HG03354 (cell line): ENCODE measurements around the gene SUMO4.
"Not testable (repeated sequence)": the region's sequence is repeated elsewhere in the genome, so short reads cannot be mapped to it uniquely, and the experiment has no call there.

Source experiments
- ATAC-seq: cut with Tn5 transposase; IDR thresholded peaks from one replicate; pipeline ENCODE4 v1.9.1; 2021; ENCODE audit warnings: mild to moderate bottlenecking; ENCODE audit not compliant: unreplicated experiment, poor library complexity, severe bottlenecking

The SUMO4 gene

DNA sequence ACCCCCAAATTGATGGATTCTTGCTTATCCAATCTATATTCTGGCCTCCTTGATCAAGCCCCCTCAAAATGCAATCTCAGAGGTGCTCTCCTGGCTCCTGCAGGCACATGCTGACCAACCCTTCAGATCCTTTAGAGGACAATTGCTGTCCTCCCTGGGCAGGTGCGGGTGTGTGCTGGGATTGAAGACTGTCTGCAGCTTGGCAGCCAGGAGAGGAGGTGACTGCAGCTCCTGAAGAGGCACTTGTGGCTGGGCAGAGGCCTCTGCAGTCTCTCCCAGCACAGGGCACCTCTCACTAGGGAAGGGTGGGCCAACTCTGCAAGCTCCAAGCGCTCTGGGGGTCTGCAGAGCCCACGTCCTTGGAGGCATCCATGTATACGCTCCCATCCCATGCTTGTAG lies 28.5 kb downstream of the SUMO4 start:
- ATAC-seq, result no peak

DNA sequence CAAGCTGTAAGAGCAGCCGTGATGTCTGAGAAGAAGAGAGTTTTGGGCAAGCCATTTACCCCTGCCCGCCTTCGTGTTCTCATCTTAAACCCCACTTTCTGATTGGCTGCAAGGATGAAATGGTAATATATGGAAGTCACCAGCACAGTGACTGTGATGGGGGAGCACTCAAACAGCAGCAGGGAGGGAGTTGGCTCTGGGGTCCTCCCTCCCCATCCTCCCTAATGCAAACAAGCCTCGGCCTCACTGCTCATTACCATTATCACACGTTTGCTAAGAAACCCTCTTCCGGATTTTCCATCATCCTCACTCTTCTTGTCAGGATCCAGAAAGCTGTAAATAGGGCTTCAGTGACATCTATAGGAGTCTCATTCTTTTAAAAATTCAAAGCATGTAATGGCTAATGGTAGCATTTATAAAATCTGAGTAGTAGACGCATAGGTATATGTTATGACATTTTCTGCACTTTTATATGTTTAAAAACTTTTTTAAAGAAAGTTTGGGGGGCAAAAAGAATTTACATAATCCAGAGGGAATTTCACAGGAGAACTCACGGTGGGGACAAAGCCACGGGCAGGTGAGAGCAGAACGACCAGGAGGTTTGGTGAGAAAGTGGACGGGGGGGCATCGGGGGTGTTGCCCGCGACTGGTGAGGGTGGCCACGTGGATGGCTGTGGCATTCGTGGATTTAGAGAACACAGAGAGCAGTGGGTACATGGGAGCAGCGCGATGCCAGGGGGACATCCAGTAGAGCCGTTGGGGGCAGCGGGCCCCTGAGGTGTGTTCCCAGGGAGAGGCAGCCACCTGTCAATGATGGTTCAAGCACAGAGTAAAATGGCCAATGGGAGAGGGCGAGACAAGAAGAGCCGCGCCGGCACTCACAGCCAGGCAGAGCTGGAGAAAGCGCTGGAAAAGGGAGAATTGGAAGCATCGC lies 29.6 kb downstream of the SUMO4 start:
- no peak for ATAC-seq

DNA sequence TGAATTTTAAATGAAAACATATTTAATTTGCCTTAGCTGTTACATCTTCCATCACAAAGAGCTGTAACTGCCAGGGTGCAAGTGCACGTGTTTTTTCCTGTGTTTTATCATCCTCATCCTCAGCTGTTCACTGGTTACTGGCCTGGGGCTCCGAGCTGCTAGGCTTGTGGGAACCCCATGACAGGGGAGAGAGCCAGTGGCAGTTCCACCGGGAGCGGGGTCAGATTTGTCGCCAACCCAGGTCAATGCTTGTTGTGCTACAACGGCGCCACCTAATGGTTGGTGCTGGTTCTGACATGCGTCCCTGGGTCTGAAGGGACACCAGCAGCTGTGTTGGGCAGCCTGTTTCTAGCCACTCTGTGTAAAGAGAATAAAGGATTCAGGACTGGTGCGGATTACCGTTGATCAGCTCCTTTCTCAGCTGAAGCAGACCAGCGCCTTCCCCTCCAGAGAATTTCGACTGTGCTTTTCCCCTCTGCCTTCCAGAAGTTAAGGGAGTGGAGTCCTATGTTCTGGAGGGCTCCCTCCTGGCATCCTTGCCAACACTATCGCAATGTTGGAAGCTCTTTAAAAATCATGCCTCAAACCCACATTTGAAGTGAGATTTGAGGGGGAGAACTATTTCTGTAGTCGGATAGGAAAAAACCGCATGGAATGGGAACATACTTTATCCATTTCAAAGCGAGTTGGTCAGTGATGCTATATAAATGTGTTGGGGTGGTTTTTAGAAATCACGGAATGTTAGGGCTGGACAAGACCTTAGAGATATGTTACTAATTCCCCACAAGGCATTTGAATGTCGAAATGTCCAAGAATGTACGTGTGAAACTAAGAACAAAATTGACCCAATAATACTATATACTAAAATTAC lies 32.1 kb downstream of the SUMO4 start:
- ATAC-seq, result peak; percentile 94

DNA sequence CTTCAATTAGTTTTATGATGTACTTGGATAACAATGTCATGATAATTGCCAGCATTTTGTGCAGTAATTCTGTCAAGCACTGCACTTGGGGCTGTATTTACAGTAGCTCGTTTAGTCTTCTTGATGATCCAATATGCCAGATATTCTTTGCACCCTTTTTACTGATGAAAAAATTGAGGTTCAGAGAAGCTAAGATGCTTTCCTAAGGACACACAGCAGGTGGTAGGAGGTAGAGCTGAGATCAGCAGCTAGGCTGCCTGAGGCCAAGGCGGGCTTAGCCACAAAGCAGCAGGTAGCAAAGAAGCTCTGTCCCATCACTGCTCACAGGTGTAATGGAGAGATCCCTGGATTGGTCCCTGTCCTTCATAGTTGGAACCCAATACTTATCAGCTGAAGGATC lies 33.3 kb downstream of the SUMO4 start:
- no peak for ATAC-seq

DNA sequence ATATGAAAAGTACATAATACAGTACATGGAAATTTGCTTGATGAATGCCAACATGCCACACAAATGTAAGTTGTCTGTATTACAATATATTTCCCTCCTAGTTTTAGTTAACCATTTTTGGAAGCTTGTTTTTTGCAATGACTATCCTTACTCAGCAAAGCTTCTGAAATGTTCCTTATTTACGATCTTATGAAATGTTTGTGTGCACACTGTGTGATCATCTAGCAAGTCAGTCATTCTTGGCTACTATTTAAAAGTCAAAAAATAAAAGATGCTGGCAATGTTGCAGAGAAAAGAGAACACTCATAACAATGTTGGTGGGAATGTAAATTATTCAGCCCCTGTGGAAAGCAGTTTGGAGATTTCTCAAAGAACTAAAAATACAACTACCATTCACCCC lies 33.8 kb downstream of the SUMO4 start:
- no peak for ATAC-seq

DNA sequence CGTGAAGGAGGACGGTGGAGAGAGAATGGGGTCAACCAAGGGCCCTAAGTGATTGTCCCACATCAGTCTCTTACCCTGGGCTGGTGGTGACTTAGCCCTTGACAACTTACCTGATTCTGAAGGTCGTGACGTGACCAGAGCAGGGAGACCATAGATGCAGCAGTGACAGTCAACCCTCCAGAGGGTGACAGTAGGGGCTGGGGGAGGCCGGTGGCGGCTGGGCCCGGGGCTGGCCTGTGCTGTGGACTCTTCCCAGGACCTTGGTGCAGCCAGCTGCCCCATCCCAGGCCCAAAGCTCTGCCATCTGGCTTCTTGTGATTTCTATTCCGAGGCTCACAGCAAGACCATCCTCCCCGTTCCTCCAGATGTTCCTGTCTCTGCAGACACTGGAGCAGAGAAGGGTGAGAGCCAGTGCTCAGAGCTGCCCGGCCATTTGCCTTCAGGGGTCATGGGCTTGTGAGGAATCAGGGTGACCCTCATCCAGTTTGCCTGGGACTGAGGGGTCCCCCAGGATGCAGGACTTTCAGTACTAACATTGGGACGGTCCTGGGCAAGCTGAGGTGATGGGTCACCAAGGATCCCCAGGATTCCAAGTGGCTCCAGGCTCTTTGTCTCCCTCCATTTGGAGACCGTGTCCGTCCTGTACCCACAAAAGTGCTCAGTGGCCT lies 36.0 kb downstream of the SUMO4 start:
- ATAC-seq, result no peak

DNA sequence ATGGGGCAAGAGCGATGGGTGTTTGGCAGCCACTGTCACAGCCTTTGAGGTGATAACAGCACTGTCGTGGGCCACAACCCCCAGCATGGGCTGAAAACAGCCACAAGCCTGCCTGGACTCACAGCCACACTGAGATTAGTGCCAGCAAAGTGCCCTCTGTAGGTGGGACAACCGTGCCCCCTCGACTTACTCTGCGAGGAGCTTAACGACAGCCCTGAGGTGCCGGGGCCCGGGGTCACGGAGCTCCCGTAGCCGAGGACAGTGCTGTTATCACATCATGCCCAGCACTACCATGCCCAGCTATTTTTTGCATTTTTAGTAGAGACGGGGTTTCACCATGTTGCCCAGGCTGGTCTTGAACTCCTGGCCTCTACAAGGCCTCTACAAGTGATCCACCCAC lies 36.6 kb downstream of the SUMO4 start:
- no peak for ATAC-seq

DNA sequence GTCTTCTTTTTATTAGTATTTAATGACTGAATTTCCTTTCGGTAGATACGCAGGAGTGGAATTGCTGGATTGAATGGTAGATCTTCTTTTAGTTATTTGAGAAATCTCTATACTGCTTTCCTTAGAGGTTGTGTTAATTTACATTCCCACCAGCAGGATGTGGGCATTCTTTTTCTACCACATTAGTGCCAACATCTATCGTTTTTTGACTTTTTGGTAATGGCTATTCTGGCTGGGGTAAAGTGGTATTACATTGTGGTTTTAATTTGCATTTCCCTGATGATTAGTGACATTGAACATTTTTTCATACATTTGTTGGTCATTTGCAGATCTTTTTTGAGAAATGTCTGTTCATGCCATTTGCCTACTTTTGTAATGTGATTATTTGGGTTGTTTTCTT lies 37.1 kb downstream of the SUMO4 start:
- ATAC-seq, result no peak

DNA sequence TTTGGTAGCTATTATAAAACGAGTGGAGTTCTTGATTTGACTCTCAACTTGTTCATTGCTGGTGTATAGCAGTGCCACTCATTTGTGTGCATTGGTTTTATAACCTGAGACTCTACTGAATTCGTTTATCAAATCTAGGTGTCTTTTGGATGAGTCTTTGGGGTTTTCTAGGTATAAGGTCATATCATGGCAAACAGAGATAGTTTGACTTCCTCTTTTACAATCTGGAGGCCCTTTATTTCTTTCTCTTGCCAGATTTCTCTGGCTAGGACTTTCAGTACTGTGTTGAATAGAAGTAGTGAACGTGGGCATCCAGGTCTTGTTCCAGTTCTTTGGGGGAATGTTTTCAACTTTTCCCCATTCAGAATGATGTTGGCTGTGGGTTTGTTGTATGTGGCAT lies 38.8 kb downstream of the SUMO4 start:
- ATAC-seq, result no peak

DNA sequence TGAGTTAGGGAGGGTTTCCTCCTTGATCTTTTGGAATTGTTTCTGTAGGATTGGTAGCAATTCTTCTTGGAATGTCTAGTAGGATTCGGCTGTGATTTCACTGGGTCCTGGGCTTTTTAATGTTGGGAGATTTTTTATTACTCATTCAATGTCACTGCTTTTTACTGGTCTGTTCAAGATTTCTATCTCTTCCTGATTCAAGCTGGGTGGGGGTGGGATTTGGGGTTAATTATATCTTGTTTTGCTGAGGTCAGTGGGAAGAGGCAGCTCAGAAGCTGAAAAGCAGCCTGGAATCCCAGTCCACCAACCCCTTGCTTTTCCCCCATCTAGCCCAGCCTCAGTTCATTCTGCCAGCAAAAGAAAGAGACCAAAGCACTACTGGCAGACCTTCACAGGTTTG lies 39.6 kb downstream of the SUMO4 start:
- ATAC-seq, result no peak

DNA sequence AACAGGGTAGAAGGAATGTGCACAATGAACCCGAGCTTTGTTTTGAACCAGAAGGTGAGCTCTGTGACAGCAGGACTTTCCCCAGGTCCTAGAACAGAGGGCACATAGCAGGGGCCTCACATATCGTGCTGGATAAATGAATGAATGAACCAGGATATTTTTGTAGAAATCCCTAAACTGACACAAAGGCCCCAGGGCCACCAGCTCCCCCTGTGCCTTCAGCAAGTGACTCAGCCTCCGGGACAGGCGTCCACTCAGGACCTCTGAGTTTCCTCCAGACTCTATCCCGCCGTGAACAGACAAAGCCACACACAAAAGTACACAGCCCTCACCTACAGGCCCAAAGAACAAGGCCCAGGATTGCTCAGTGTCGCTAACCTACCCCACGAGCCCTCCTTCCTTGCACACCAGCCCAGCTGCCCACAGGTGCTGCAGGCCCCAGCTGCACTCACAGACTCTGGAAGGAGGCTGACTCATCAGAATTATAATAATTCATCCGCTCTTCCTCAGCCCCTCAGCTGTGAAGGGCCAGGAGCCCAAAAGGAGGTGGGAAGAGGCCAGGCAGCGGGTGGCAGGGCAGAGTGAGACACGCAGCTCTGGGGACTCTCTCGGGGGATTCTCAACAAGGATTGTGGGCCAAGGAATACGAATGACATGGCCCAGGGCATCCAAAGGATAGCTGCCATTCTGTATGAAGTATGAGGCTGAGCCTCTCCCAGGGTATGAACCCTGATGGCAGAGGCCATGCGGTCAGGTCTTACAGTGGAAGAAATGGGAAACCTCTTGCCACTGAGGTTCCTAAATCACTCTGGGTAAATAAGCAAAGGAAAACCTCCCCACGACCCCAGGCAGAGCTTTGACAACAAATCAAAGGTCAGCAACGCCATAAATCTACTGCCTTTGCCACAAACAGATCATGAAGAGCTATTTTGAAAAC lies 40.9 kb downstream of the SUMO4 start:
- no peak for ATAC-seq

DNA sequence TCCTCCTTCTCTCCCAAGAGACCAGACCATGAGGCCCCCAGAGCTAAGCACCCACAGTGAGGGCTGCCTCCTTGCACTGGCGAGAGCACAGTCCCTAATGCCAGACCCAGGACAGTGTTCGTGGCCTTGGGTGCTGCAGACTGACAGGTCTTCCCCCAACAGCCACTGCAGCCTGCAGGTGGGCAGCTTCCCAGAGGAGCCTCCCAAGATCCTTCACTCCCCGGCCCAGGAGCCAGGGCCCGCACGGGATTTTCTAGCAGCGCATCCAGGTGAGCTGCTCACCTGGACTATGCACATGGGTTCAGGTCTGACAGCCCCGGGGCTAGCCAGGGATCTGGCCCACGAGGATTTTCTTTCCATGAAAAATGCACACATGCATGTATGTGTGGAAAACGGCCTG lies 41.7 kb downstream of the SUMO4 start:
- ATAC-seq, result no peak

DNA sequence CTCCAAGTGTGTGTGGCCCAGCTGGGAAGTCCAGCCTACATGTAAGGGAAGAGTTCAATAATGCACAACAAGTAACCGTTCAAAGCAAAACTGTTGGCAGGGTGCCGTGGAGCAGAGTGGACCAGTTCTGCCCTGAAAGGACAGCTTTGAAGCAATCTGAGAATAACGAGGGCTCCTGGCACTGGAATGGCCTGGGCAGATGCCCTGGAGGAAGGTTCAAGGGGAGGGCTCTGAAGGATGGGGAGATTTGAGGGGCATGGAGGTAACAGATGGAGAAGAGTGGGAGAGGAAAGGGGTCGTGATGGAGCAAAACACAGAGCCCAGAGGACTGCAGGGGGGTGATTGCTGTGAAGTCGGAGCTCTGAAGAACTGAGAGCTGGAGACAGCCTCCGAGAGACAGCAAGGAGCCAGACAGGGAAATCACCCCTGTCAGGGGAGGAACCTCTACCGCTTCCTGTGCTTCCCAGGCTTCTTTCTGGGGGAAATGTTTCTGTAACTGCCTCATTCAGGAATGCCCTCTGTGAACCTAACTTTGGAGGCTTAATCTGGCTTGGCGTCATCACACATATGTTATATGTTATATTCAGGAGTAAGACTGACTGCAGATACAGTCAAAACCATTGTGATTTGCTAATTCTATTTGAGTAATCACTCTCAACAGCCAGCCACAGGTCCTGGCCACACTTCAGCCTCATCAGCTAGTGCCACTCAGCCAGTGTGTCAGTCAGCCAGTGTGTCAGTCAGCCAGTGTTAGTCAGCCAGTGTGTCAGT lies 43.5 kb downstream of the SUMO4 start:
- no peak for ATAC-seq

DNA sequence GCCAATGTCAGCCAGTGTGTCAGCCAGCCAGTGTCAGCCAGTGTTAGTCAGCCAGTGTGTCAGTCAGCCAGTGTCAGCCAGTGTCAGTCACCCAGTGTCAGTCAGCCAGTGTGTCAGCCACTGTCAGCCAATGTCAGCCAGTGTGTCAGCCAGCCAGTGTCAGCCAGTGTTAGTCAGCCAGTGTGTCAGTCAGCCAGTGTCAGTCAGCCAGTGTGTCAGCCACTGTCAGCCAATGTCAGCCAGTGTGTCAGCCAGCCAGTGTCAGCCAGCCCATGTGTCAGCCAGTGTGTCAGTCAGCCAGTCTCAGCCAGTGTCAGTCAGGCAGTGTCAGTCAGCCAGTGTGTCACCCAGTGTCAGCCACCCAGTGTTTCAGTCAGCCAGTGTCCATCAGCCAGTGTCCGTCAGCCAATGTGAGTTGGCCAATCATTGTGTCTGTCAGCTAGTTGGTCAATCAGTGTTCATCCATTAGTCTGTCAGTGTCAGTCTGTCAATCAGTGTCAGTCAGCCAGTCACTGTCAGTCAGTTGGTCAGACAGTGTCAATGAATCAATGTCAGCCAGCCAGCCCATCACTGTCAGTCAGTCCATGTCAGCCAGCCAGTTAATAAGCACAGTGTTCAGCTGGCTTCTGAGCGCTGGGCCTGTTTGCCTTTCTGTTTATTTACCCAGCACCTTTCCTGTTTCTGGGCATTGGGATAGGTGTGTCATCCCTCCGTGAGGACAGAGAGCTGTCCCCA lies 44.5 kb downstream of the SUMO4 start:
- ATAC-seq, result not testable (repeated sequence)

DNA sequence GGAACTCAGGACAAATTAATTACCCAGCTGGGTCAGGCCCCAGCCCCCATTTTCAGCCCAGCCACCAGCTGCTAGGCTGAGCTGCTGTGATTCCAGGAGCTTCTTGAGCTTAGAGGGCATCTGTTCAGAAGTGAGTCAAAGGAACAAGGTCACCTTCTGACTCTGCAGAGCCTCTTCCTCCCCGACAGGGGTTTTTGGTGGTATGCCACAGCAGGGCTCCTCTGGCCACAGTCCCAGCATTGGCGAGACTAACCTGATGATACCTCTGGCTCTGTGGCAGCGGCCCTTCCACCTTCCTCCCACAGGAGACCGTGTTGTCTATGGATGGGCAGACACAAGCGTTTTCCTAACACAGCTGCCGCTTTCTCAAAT lies 45.0 kb downstream of the SUMO4 start:
- peak; percentile 45 for ATAC-seq

DNA sequence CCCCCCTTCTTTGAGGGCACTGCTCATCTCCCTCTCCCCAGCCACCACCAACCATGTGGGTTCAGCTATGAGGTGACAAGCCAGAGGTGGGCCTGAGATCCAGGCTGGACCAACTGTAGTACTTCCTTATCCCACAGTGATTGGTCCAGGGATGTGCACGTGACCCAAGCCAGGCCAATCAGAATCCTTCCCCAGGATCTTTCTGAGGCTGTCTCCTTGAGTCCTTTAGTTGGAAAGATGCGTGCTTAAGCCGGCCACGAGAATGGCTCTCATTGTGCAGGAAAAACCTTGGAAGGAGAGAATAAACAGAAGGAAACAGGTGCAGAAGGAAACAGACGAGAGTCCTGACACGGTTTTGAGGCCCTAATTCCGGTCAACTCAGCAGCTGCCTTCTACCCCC lies 45.5 kb downstream of the SUMO4 start:
- ATAC-seq, result no peak

DNA sequence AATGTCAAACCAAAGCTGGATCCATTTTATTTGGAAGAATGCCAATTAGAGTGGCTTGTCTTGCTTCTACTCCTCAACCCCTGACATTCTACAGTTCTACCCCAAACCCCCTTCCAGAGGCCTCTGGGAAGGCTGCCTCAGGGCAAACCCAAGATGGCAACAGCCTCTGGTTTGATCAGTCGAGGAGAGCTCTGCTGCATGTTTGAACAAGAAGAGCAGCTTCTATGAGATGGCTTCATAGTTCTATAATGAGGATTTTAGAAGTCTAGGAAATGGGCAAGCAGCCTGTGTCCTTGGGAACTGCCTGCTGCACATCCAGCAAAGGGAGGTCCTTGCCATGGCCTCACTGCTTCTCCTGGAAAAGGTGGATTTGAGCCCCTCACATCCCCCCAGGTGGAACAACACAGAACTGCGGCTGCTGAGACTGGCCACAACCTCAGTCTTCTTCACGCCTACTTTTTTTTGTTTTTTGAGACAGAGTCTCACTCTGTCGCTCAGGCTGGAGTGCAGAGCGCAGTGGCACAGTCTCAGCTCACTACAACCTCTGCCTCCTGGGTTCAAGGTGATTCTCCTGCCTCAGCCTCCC lies 46.8 kb downstream of the SUMO4 start:
- ATAC-seq, result no peak
